ENCODE data around the gene PLCXD1. TPM values are rescaled to one million over a fixed set of nuclear protein-coding genes. Genes with fewer than 3 reads are reported as not detected.
"Not testable (repeated sequence)": the region's sequence is repeated elsewhere in the genome, so short reads cannot be mapped to it uniquely, and the experiment has no call there.

The PLCXD1 gene
- polyA plus RNA-seq, 3 donors = 13.2 to 79.4 (median 22.8) TPM

DNA sequence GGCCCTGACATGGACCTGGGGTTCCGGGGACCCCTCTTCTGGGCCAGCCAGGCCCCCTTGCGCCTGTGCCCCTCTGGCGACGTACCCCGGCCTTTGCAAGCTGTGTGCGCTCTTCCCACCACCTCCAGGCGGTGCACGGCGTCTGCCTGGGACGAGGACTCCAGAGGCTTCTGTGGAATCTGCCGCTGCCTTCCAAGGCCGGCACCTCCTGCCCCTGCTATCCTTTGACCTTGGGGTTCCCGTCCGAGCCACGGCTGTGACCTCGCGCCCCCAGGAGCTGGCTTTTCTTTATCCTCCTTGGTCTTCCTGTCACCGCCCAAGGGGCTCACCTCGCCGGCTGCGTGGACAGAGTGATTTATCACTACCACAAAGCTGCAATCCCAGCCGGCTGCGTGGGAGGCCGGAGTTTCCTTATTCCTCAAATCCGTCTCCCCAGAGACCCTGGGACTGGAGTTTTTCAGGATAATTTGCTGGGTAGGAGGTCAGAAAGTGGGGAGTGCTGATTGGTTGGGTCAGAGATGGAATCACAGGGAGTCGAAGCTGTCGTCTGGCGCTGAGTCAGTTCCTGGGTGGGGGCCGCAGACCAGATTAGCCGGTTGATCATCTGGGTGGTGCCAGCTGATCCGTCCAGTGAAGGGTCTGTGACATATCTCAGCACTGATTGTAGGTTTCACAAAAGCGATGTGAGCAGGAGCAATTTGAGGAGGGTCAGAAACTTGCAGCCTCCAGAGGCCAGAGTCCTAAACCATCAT is 19.8 kb upstream of the PLCXD1 start:
- WGBS, 3 donors = 36 to 58% (median 42%) methylated on average over 32 of the region's 32 CpGs
- H3K27ac ChIP-seq (ENCODE audit: low read depth, low read length) = no peak overlapping the region

DNA sequence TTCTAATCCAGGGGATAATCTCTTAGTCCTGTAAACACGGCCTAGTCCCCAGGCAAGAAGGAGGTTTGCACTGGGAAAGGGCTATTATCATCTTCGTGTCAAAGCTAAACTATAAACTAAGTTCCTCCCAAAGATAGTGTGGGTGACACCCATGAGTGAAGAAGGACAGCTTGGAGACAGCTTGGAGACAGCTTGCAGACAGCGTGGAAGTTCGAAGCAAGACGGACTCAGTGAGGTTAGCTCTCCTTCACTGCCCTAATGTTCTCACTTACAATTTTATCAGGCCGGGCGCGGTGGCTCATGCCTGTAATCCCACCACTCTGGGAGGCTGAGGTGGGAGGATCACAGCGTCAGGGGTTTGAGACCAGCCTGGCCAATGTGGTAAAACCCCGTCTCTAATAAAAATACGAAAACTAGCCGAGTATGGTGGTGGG is 19.2 kb upstream of the PLCXD1 start:
- H3K27ac ChIP-seq (ENCODE audit: low read depth, low read length) = no peak overlapping the region
- WGBS, 3 donors = 73 to 80% (median 75%) methylated on average over 12 of the region's 12 CpGs

DNA sequence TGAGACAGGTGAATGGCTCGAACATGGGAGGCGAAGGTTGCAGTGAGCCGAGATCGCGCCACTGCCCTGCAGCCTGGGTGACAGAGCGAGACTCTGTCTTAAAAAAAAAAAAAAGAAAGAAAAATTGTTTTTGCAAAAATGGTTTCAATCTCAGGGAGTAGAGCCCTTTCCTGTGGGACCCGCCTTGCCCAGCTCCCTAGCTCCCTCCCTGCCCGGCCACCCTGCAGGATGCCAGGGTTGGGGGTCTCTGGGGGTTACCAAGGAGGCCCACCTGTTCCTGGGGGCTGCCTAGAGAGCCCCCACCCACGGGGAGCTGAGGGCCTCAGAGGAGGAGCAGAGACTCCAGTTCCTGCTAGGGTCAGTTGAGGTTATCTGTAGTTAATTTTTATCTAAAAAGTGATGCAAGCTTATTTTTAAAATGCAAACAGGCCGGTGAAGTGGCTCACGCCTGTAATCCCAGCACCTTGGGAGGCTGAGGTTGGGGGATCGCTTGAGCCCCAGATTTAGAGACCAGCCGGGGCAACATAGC is 18.7 kb upstream of the PLCXD1 start:
- no peak overlapping the region for H3K27ac ChIP-seq (ENCODE audit: low read depth, low read length)
- WGBS, 3 donors = 33 to 83% (median 78%) methylated on average over 13 of the region's 13 CpGs

DNA sequence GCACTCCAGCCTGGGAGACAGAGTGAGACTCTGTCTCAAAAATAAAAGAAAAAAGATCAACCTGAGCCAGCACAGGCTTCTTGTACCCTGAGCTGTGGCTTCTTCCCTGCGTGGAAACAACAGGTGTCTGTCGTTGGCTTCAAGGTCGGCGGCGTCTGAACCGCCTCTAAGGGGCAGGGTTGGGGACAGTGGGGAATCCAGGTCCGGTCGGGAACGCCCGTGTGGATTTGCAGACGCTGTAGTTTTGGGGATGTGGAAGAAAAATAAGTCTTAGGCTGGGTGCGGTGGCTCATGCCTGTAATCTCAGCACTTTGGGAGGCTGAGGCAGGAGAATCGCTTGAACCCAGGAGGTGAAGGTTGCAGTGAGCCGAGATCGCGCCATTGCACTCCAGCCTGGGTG is 17.2 kb upstream of the PLCXD1 start:
- 77 to 93% (median 91%) methylated on average over 16 of the region's 16 CpGs for WGBS, 3 donors
- H3K27ac ChIP-seq (ENCODE audit: low read depth, low read length) = not testable (repeated sequence)

DNA sequence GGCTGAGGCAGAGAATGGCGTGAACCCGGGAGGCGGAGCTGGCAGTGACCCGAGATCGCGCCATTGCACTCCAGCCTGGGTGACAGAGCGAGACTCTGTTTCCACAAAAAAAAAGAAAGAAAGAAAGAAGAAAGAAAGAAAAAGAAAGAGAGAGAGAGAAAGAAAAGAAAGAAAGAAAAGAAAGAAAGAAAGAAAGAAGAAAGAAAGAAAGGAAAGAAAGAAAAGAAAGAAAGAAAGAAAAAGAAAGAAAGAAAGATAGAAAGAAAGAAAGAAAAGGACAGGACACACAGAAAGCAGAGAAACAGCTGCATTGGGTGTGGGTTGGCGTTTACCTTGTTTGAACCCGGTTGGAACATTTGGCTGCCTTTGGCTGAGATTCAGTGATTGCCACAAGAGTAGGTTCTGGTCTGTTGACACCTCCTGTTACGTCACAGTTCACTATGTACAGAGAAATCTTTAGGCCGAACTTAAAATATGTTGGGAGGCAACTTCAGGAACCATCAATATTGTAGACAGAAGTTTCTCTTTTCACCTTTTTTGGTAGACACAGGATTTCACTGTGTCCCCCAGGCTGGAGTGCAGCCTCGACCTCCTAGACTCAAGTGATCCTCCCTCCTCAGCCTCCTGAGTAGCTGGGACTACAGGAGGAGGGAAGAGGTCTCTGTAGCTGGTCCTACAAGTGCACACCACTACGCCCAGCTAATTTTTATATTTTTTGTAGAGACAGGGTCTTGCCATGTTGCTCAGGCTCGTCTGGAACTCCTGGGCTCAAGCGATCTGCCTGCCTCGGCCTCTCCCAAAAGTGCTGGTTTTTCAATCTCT is 16.3 kb upstream of the PLCXD1 start:
- no peak overlapping the region for H3K27ac ChIP-seq (ENCODE audit: low read depth, low read length)
- WGBS, 3 donors = 79 to 82% (median 81%) methylated on average over 16 of the region's 16 CpGs

- 81 to 85% (median 82%) methylated on average over 8 of the region's 8 CpGs for WGBS, 3 donors
Measured at GRCh38 chrX:265502-265901, 15.7 kb upstream of the PLCXD1 start.

GRCh38 chrX:267771-268261 is 13.4 kb upstream of the PLCXD1 start:
- 86 to 91% (median 91%) methylated on average over 33 of the region's 33 CpGs for WGBS, 3 donors
- no peak overlapping the region for H3K27ac ChIP-seq (ENCODE audit: low read depth, low read length)

More at GRCh38 chrX:265502-265901, 15.7 kb upstream of the PLCXD1 start:
- no peak overlapping the region for H3K27ac ChIP-seq (ENCODE audit: low read depth, low read length)

- 76 to 83% (median 79%) methylated on average over 19 to 21 of the region's 21 CpGs for WGBS, 3 donors
- H3K27ac ChIP-seq (ENCODE audit: low read depth, low read length) = no peak overlapping the region
Measured at GRCh38 chrX:270848-271367, 10.3 kb upstream of the PLCXD1 start.

DNA sequence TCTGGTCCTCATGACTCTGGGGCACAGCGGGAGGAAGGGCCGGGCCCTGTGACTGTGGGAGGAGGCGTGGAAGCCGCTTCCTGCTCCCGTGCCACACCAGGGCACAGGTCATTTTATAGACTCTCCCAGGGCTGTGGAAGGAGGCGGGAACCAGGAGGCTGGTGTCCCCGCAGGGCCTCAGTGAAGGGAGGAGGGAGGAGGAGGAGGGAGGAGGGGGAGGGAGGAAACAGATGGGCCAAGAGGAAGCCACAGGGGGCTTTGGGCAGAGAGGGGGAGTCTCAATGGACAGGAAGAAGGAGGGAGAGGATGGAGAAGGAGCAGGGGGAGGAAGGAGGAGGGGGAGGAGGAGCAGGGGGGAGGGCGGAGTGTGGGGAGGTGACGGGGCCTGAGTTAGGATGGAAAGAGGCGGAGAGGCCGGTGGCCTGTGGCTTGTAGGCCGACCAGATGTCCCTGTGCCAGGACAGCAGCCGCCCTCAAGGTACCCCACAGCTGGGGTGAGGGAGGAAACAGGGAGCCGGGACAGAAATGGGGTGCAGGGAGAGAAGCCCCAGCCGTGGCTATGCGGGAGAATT is 6.2 kb upstream of the PLCXD1 start:
- WGBS, 3 donors = 24 to 77% (median 36%) methylated on average over 16 of the region's 16 CpGs
- no peak overlapping the region for H3K27ac ChIP-seq (ENCODE audit: low read depth, low read length)

GRCh38 chrX:275476-275966 is 5.7 kb upstream of the PLCXD1 start:
- H3K27ac ChIP-seq (ENCODE audit: low read depth, low read length) = no peak overlapping the region
- WGBS, 3 donors = 22 to 46% (median 29%) methylated on average over 29 to 32 of the region's 32 CpGs

GRCh38 chrX:275967-276580 is 5.1 kb upstream of the PLCXD1 start:
- H3K27ac ChIP-seq (ENCODE audit: low read depth, low read length) = no peak overlapping the region
- 2 to 7% (median 2%) methylated on average over 35 to 36 of the region's 36 CpGs for WGBS, 3 donors

- 1 to 5% (median 2%) methylated on average over 42 to 49 of the region's 49 CpGs for WGBS, 3 donors
Measured at GRCh38 chrX:276581-277201, 4.5 kb upstream of the PLCXD1 start.

DNA sequence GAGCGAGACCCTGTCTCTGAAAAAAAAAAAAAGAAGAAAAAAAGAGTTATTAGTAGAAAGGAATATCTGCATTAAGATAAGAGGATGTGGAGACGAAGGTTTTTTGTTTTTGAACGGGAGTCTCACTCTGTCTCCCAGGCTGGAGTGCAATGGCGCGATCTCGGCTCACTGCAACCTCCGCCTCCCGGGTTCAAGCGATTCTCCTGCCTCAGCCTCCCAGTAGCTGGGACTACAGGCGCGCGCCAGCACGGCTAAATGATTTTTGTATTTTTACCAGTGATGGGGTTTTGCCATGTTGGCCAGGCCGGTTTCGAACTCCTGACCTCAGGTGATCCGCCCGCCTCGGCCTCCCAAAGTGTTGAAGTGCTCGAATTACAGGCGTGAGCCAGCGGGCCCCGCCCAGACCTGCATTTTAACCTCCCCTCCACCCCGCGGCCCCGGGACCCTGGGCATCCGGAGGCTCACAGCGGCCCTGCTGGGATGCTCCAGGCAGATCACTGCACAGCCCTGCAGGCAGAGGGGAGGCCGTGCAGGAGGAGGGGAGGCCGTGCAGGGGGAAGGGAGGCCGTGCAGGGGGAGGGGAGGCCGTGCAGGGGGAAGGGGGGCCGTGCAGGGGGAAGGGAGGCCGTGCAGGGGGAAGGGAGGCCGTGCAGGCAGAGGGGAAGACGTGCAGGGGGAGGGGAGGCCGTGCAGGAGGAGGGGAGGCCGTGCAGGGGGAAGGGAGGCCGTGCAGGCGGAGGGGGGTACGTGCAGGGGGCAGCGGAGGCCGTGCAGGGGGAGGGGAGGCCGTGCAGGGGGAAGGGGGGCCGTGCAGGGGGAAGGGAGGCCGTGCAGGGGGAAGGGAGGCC is 1.2 kb upstream of the PLCXD1 start:
- H3K27ac ChIP-seq (ENCODE audit: low read depth, low read length) = not testable (repeated sequence)
- WGBS, 3 donors = 68 to 82% (median 79%) methylated on average over 28 to 39 of the region's 45 CpGs

More at GRCh38 chrX:276581-277201, 4.5 kb upstream of the PLCXD1 start:
- no peak overlapping the region for H3K27ac ChIP-seq (ENCODE audit: low read depth, low read length)

DNA sequence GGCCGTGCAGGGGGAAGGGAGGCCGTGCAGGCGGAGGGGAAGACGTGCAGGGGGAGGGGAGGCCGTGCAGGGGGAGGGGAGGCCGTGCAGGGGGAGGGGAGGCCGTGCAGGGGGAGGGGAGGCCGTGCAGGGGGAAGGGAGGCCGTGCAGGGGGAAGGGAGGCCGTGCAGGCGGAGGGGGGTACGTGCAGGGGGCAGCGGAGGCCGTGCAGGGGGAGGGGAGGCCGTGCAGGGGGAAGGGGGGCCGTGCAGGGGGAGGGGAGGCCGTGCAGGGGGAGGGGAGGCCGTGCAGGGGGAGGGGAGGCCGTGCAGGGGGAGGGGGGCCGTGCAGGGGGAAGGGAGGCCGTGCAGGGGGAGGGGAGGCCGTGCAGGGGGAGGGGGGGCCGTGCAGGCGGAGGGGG is 459 bp upstream of the PLCXD1 start:
- WGBS, 3 donors = 0 to 11% methylated on average over 1 to 16 of the region's 24 CpGs; no CpG with 5 or more reads in 1 of the 3 donors
- not testable (repeated sequence) for H3K27ac ChIP-seq (ENCODE audit: low read depth, low read length)

- not testable (repeated sequence) for H3K27ac ChIP-seq (ENCODE audit: low read depth, low read length)
- WGBS, 3 donors = 74 to 80% (median 75%) methylated on average over 21 of the region's 21 CpGs
Measured at GRCh38 chrX:282000-282681, 960 bp downstream of the PLCXD1 start.

Measured in adipose tissue (tissue), 3 donors.